Measurements from ENCODE around the gene ACOT11. TPM values are rescaled to one million over a fixed set of nuclear protein-coding genes. Genes with fewer than 3 reads are reported as not detected.
"Not testable (repeated sequence)": the region's sequence is repeated elsewhere in the genome, so short reads cannot be mapped to it uniquely, and the experiment has no call there.

Gene ACOT11
- total RNA-seq, 4 donors from 2014 or later, result 27.1 to 93.0 (median 70.5) TPM

- Histone ChIP-seq H3K4me3 (replicated peaks in 1 of 3) (no peak overlapping the region), H3K9me3 (no peaks in the 10 kb centered on the region), H3K27ac (no peak overlapping the region), H3K27me3 (no peaks in the 10 kb centered on the region), H3K36me3 (no peaks in the 10 kb centered on the region), H3K4me1 (no peaks in the 10 kb centered on the region)
- 84% methylated on average over 3 of the region's 10 CpGs; no CpG with 5 or more reads in 1 of the 2 donors for WGBS, 2 donors
- TF ChIP-seq CTCF (IDR thresholded peaks at IDR 0.05) (no peak), POLR2A (IDR thresholded peaks at IDR 0.05) (no peak)
- DNase-seq, result no peak
- intact Hi-C loops (cut with DNase I), result no loop called here
Measured at GRCh38 chr1:54627196-54627595, 79.2 kb downstream of the ACOT11 start.

GRCh38 chr1:54635804-54636203 is 87.8 kb downstream of the ACOT11 start:
- intact Hi-C loops (cut with DNase I); H3K4me1 ChIP-seq; DNase-seq; H3K27me3 ChIP-seq; H3K9me3 ChIP-seq; H3K4me3 ChIP-seq (replicated peaks in 1 of 3); H3K27ac ChIP-seq; H3K36me3 ChIP-seq: not testable (repeated sequence)
- 97 to 98% methylated on average over 7 of the region's 7 CpGs for WGBS, 2 donors

- WGBS, 2 donors, result 62 to 64% methylated on average over 14 of the region's 14 CpGs
- intact Hi-C loops (cut with DNase I); H3K27me3 ChIP-seq; H3K36me3 ChIP-seq; H3K9me3 ChIP-seq; DNase-seq; H3K4me1 ChIP-seq; H3K27ac ChIP-seq; H3K4me3 ChIP-seq (replicated peaks in 1 of 3): not testable (repeated sequence)
Measured at GRCh38 chr1:54636461-54637446, 88.7 kb downstream of the ACOT11 start.

- Histone ChIP-seq H3K4me3 (replicated peaks in 1 of 3) (no peak overlapping the region), H3K27me3 (no peaks in the 10 kb centered on the region), H3K36me3 (no peaks in the 10 kb centered on the region), H3K27ac (no peak overlapping the region), H3K9me3 (no peaks in the 10 kb centered on the region), H3K4me1 (no peaks in the 10 kb centered on the region)
- TF ChIP-seq POLR2A (IDR thresholded peaks at IDR 0.05) (no peak), CTCF (IDR thresholded peaks at IDR 0.05) (no peak)
- WGBS, 2 donors, result 71 to 75% methylated on average over 4 of the region's 4 CpGs
- no peak for DNase-seq
- intact Hi-C loops (cut with DNase I), result no loop called here
Measured at GRCh38 chr1:54640361-54640760, 92.3 kb downstream of the ACOT11 start.

- no peak within 1 kb of the TSS for H3K27ac ChIP-seq
- 82 to 84% methylated on average over 8 of the region's 8 CpGs for WGBS, 2 donors
- DNase-seq, result no peak
Measured at GRCh38 chr1:54640863-54641836, 93.1 kb downstream of the ACOT11 start, which contains the start of gene MROH7. Gene MROH7, plus strand, starts transcription at chr1:54641786. Its CDS starts 11,141 bp downstream, at chr1:54652927.

More at GRCh38 chr1:54640863-54641836, 93.1 kb downstream of the ACOT11 start, which contains the start of gene MROH7:
- TF ChIP-seq CTCF (IDR thresholded peaks at IDR 0.05) (no peak), POLR2A (IDR thresholded peaks at IDR 0.05) (no peak)
- no peaks in the 10 kb centered on the region for H3K9me3 ChIP-seq
- H3K4me1 ChIP-seq, result no peaks in the 10 kb centered on the region
- H3K36me3 ChIP-seq, result no peaks in the 10 kb centered on the region
- intact Hi-C loops (cut with DNase I), result no loop called here
- H3K27me3 ChIP-seq, result no peaks in the 10 kb centered on the region
- no peak within 1 kb of the TSS for H3K4me3 ChIP-seq (replicated peaks in 1 of 3)

Data from thyroid gland (tissue), 4 donors.